Neural cell (in vitro differentiated cells): ENCODE data around the gene LPCAT4. TPM values are rescaled to one million over a fixed set of nuclear protein-coding genes. Genes with fewer than 3 reads are reported as not detected.

Experiments used
- H2AFZ ChIP-seq: fragments of 200-600, 300-800 bp; sonication (generic), shearing (Covaris generic); 2 replicates; pipeline ENCODE4 v1.6.0; 2014; ENCODE audit warnings: low read depth, mild to moderate bottlenecking, antibody characterized with exemption, low read length, moderate library complexity
- H3F3A ChIP-seq: fragments of 200-600 bp; shearing (Covaris generic); 2 replicates; pipeline ENCODE4 v1.6.1; 2016; ENCODE audit warnings: mild to moderate bottlenecking, moderate library complexity, mixed read lengths, antibody characterized with exemption, low read length; ENCODE audit not compliant: insufficient read depth, poor library complexity, severe bottlenecking
- H3K27ac ChIP-seq: fragments of 200-600, 300-800 bp; sonication (generic), shearing (Covaris generic); 2 replicates; pipeline ENCODE4 v1.5.1; 2014; ENCODE audit warnings: mild to moderate bottlenecking, low read length, moderate library complexity
- H3K27me3 ChIP-seq: fragments of 300-800, 200-600 bp; sonication (generic), shearing (Covaris generic); 2 replicates; pipeline ENCODE4 v1.6.0; 2014; ENCODE audit warnings: mild to moderate bottlenecking, low read depth, low read length, moderate library complexity; ENCODE audit not compliant: insufficient read depth
- H3K36me3 ChIP-seq: fragments of 300-800, 200-600 bp; sonication (generic), shearing (Covaris generic); 2 replicates; pipeline ENCODE4 v1.5.1; 2014; ENCODE audit warnings: mild to moderate bottlenecking, antibody characterized with exemption, low read length, moderate library complexity; ENCODE audit not compliant: insufficient read depth
- H3K4me2 ChIP-seq: fragments of 300-800, 200-600 bp; sonication (generic), shearing (Covaris generic); 2 replicates; pipeline ENCODE4 v1.6.0; 2014; ENCODE audit warnings: mild to moderate bottlenecking, low read length
- H3K4me3 ChIP-seq: fragments of 300-800, 200-600 bp; sonication (generic), shearing (Covaris generic); 2 replicates; pipeline ENCODE4 v1.5.1; 2014; ENCODE audit warnings: mild to moderate bottlenecking, low read length, moderate library complexity
- H3K79me2 ChIP-seq: fragments of 200-600 bp; shearing (Covaris generic); replicated peaks from 2 replicates; pipeline ENCODE4 v1.6.0; 2014; ENCODE audit warnings: mild to moderate bottlenecking, low read length, moderate library complexity; ENCODE audit not compliant: insufficient read depth
- H3K9ac ChIP-seq: fragments of 300-800, 200-600 bp; sonication (generic), shearing (Covaris generic); 2 replicates; pipeline ENCODE4 v1.6.1; 2016; ENCODE audit warnings: mild to moderate bottlenecking, low read length, mixed read lengths
- H3K9me2 ChIP-seq: fragments of 200-600 bp; shearing (Covaris generic); 2 replicates; pipeline ENCODE4 v1.6.1; 2016; ENCODE audit warnings: mild to moderate bottlenecking, low read length, mixed read lengths; ENCODE audit not compliant: insufficient read depth
- H3K9me3 ChIP-seq: fragments of 200-600, 300-800 bp; sonication (generic), shearing (Covaris generic); 2 replicates; pipeline ENCODE4 v1.6.1; 2016; ENCODE audit warnings: mild to moderate bottlenecking, mixed run types, low read length, moderate library complexity, mixed read lengths
- H4K20me1 ChIP-seq: fragments of 200-600 bp; shearing (Covaris generic); 2 replicates; pipeline ENCODE4 v1.6.1; 2016; ENCODE audit warnings: mild to moderate bottlenecking, mixed run types; ENCODE audit not compliant: insufficient read depth
- EP300 ChIP-seq: fragments of 450-650 bp; conservative IDR thresholded peaks from 2 replicates; pipeline ENCODE4 v1.6.1; 2014; ENCODE audit warnings: antibody characterized with exemption, mild to moderate bottlenecking, moderate library complexity; ENCODE audit not compliant: poor library complexity, severe bottlenecking
- EZH2 ChIP-seq: fragments of 200-600, 300-800 bp; shearing (Covaris generic), sonication (generic); IDR thresholded peaks from 2 replicates; pipeline ENCODE4 v1.6.1; 2014; ENCODE audit warnings: antibody characterized with exemption, low read length, borderline replicate concordance, mild to moderate bottlenecking; ENCODE audit not compliant: insufficient read depth, poor library complexity, severe bottlenecking
- MXI1 ChIP-seq: fragments of 450-650 bp; conservative IDR thresholded peaks from 2 replicates; pipeline ENCODE4 v1.6.1; 2014; ENCODE audit warnings: antibody characterized with exemption, mild to moderate bottlenecking; ENCODE audit not compliant: poor library complexity, severe bottlenecking
- POLR2AphosphoS5 ChIP-seq: IDR thresholded peaks from 2 replicates; pipeline ENCODE4 v1.6.1; 2012
- RAD21 ChIP-seq: fragments of 450-650 bp; conservative IDR thresholded peaks from 2 replicates; pipeline ENCODE4 v1.6.1; 2014; ENCODE audit warnings: antibody characterized with exemption, mild to moderate bottlenecking, moderate library complexity
- SMC3 ChIP-seq: fragments of 450-650 bp; conservative IDR thresholded peaks from 2 replicates; pipeline ENCODE4 v1.6.1; 2014; ENCODE audit warnings: antibody characterized with exemption, mild to moderate bottlenecking, moderate library complexity; ENCODE audit not compliant: poor library complexity
- TAF1 ChIP-seq: IDR thresholded peaks from 2 replicates; pipeline ENCODE4 v1.6.1; 2012; ENCODE audit warnings: low read depth
- polyA plus RNA-seq: library from polyadenylated mRNA; depleted of rRNA; stranded (reverse); fragments of >200 nt; gene quantifications from 2 replicates; pipeline ENCODE4 v1.2.3, GENCODE V29; 2014
- TF ChIP-seq, protein P1 (sequence below): IDR thresholded peaks from 2 replicates; pipeline ENCODE4 v1.6.1; 2012; ENCODE audit warnings: borderline replicate concordance
- TF ChIP-seq, protein P2 (sequence below): fragments of 450-650 bp; IDR thresholded peaks from 2 replicates; pipeline ENCODE4 v1.5.1; 2014; ENCODE audit warnings: antibody characterized with exemption, mild to moderate bottlenecking, moderate library complexity; ENCODE audit not compliant: poor library complexity, severe bottlenecking

LPCAT4 gene
- polyA plus RNA-seq, 1 donor from 2014 or later: 76.7 TPM

DNA sequence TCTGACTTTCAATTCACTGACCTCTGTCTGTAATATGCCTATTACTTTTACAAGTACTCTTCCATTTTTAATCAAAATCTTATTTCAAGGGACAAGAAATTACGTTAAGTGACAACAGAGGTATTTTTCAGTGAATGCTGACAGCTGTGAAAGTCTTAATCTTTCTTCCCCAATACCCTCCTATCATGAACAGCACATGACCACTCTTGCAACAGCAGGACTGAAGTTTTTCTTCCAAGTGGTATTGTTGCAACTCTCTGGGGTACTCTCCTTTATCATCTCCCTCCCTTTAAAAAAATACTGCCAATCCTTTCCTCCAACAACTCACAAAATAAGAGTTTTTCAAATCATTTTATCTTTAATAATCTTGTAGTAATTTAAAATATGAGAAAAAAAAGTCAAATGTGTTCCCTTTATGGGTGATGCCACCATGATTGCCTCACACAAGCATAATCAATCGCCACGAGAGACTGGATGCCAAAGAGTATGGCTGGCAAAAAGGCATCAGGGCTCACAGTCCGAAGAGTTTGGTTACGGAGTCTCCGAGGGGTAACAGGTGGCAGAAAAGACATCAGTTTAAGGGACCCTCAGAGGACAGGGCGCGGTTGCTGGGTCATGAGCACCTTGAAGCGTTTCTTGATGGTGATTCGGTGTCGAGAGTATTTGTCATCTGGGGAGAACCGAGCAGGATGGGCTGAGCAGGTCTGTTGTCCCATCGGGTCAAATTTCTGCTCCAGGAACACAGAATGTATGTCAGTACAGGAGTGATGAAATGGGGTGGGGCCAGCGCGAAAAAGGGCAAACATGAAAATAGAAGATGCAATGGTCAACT lies 25.4 kb downstream of the LPCAT4 start:
- H3K27ac ChIP-seq: no peak overlapping the region
- no peak overlapping the region for H2AFZ ChIP-seq
- TF ChIP-seq EP300 (no peak), RAD21 (no peak), TAF1 (no peak), SMC3 (no peak), POLR2AphosphoS5 (no peak), EZH2 (no peak), MXI1 (no peak)
- TF ChIP-seq, protein P1, sequence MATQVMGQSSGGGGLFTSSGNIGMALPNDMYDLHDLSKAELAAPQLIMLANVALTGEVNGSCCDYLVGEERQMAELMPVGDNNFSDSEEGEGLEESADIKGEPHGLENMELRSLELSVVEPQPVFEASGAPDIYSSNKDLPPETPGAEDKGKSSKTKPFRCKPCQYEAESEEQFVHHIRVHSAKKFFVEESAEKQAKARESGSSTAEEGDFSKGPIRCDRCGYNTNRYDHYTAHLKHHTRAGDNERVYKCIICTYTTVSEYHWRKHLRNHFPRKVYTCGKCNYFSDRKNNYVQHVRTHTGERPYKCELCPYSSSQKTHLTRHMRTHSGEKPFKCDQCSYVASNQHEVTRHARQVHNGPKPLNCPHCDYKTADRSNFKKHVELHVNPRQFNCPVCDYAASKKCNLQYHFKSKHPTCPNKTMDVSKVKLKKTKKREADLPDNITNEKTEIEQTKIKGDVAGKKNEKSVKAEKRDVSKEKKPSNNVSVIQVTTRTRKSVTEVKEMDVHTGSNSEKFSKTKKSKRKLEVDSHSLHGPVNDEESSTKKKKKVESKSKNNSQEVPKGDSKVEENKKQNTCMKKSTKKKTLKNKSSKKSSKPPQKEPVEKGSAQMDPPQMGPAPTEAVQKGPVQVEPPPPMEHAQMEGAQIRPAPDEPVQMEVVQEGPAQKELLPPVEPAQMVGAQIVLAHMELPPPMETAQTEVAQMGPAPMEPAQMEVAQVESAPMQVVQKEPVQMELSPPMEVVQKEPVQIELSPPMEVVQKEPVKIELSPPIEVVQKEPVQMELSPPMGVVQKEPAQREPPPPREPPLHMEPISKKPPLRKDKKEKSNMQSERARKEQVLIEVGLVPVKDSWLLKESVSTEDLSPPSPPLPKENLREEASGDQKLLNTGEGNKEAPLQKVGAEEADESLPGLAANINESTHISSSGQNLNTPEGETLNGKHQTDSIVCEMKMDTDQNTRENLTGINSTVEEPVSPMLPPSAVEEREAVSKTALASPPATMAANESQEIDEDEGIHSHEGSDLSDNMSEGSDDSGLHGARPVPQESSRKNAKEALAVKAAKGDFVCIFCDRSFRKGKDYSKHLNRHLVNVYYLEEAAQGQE: no peak
- TF ChIP-seq, protein P2, sequence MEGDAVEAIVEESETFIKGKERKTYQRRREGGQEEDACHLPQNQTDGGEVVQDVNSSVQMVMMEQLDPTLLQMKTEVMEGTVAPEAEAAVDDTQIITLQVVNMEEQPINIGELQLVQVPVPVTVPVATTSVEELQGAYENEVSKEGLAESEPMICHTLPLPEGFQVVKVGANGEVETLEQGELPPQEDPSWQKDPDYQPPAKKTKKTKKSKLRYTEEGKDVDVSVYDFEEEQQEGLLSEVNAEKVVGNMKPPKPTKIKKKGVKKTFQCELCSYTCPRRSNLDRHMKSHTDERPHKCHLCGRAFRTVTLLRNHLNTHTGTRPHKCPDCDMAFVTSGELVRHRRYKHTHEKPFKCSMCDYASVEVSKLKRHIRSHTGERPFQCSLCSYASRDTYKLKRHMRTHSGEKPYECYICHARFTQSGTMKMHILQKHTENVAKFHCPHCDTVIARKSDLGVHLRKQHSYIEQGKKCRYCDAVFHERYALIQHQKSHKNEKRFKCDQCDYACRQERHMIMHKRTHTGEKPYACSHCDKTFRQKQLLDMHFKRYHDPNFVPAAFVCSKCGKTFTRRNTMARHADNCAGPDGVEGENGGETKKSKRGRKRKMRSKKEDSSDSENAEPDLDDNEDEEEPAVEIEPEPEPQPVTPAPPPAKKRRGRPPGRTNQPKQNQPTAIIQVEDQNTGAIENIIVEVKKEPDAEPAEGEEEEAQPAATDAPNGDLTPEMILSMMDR: no peak
- H3K9ac ChIP-seq: no peak overlapping the region
- H3K9me3 ChIP-seq: no peaks in the 10 kb centered on the region
- H3F3A ChIP-seq: no peaks in the 10 kb centered on the region
- no peaks in the 10 kb centered on the region for H3K27me3 ChIP-seq
- no peaks in the 10 kb centered on the region for H4K20me1 ChIP-seq
- H3K36me3 ChIP-seq: no peaks in the 10 kb centered on the region
- peaks cover 16% of the 10 kb centered on the region for H3K79me2 ChIP-seq
- H3K9me2 ChIP-seq: no peaks in the 10 kb centered on the region
- H3K4me2 ChIP-seq: peak overlapping the region; percentile 24
- peak overlapping the region; percentile 77 for H3K4me3 ChIP-seq

DNA sequence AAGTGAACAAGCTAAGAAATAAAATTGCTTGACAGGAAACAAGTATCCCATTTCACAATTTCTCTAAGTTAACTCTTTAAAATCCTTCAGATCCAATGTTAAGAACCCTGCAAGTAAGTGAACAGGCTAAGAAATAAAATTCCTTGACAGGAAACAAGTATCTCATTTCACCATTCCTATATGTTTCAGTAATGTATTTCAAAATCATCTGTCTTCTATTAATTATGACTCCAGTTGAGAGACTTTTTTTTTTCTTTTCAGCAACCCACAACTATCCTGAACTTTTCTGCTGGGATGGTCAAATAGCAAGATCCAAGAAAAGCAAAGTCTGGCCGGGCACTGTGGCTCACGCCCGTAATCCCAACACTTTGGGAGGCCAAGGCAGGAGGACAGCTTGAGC lies 27.1 kb downstream of the LPCAT4 start:
- Histone ChIP-seq H3K27me3 (no peaks in the 10 kb centered on the region), H3K9ac (no peak overlapping the region), H3K27ac (no peak overlapping the region), H3K4me2 (no peak overlapping the region), H3F3A (no peaks in the 10 kb centered on the region), H3K9me2 (no peaks in the 10 kb centered on the region), H3K79me2 (peaks cover 21% of the 10 kb centered on the region), H4K20me1 (no peaks in the 10 kb centered on the region), H2AFZ (no peak overlapping the region), H3K9me3 (no peaks in the 10 kb centered on the region), H3K4me3 (no peak overlapping the region), H3K36me3 (no peaks in the 10 kb centered on the region)
- TF ChIP-seq TAF1 (no peak), POLR2AphosphoS5 (no peak), MXI1 (no peak), EP300 (no peak), RAD21 (no peak), SMC3 (no peak)
- TF ChIP-seq, protein P1: no peak
- TF ChIP-seq, protein P2: no peak
